Measurements from ENCODE around the gene USE1. TPM values are rescaled to one million over a fixed set of nuclear protein-coding genes. Genes with fewer than 3 reads are reported as not detected.

Gene USE1
- total and polyA plus RNA-seq, 9 of the 15 experiments (the other 6 are each of a cell fraction or from before 2014, with no cell fraction given): 17.3 to 52.4 (median 34.0) TPM

- 0 out of 2 replicates have a peak, but pooled peaks have one; percentile 72 for TF ChIP-seq STAT6 (CRISPR knock-in tag; IDR thresholded peaks at IDR 0.05)
- TF ChIP-seq MIER1 (IDR thresholded peaks at IDR 0.05; ENCODE audit: low read depth): no peak
- TF ChIP-seq FOXJ3 (CRISPR knock-in tag; IDR thresholded peaks at IDR 0.05): no peak
- TF ChIP-seq GTF2A2 (tag; IDR thresholded peaks at IDR 0.05): 0 out of 2 replicates have a peak, but pooled peaks have one; percentile 17
- no peak for TF ChIP-seq HNRNPK (IDR thresholded peaks at IDR 0.05; ENCODE audit: low read depth, low read length, poor library complexity, severe bottlenecking)
- TF ChIP-seq SIX5 (IDR thresholded peaks at IDR 0.05; ENCODE audit: borderline replicate concordance in 1 of 2, insufficient read depth in 1 of 2, low read depth in 1 of 2, low read length in 2 of 2): peak; percentile 69 to 78
- no peak for TF ChIP-seq IRF9 (tag; IDR thresholded peaks at IDR 0.05)
- TF ChIP-seq POLR2H (tag; IDR thresholded peaks at IDR 0.05; ENCODE audit: low read depth): peak; percentile 91
- TF ChIP-seq NR0B1 (IDR thresholded peaks at IDR 0.05; ENCODE audit: partially characterized antibody): no peak
- no peak for TF ChIP-seq ILK (tag; IDR thresholded peaks at IDR 0.05; ENCODE audit: borderline replicate concordance, low read depth)
- TF ChIP-seq ZNF511 (CRISPR knock-in tag; IDR thresholded peaks at IDR 0.05): peak; percentile 79; the same call in 1 of the 2 replicates
- no peak for TF ChIP-seq BRF2 (IDR thresholded peaks at IDR 0.05; ENCODE audit: borderline replicate concordance, insufficient read depth, insufficient read length)
- TF ChIP-seq MNT (conservative IDR thresholded peaks at IDR 0.05): peak; percentile 82 to 94
- TF ChIP-seq XRCC4 (IDR thresholded peaks at IDR 0.05; ENCODE audit: extremely low read depth, insufficient read depth, insufficient read length): no peak
- no peak for TF ChIP-seq HNRNPUL1 (IDR thresholded peaks at IDR 0.05; ENCODE audit: low read length)
- peak; percentile 83; the same call in 1 of the 2 replicates for TF ChIP-seq MTA3 (IDR thresholded peaks at IDR 0.05; ENCODE audit: borderline replicate concordance)
- no peak for TF ChIP-seq TCF7 (IDR thresholded peaks at IDR 0.05; ENCODE audit: borderline replicate concordance)
Measured at GRCh38 chr19:17215127-17215971, at the start of gene USE1 (continued).

Measured in K562 (cell line).